ENCODE results near the gene TMEM178B.

DNA sequence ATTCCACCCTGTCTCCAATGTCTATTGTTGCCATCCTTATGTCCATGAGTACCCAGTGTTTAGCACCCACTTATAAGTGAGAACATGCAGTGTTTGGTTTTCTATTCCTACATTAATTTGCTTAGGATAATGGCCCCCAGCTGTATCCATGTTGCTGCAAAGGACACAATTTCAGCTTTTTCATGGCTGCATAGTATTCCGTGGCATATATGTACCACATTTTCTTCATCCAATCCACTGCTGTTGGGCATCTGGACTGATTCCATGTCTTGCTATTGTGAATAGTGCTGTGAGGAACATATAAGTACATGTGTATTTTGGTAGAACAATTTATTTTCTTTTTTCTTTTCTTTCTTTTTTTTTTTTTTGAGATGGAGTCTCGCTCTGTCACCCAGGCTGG is 68.2 kb downstream of the TMEM178B start:
- TF ChIP-seq, protein P1, sequence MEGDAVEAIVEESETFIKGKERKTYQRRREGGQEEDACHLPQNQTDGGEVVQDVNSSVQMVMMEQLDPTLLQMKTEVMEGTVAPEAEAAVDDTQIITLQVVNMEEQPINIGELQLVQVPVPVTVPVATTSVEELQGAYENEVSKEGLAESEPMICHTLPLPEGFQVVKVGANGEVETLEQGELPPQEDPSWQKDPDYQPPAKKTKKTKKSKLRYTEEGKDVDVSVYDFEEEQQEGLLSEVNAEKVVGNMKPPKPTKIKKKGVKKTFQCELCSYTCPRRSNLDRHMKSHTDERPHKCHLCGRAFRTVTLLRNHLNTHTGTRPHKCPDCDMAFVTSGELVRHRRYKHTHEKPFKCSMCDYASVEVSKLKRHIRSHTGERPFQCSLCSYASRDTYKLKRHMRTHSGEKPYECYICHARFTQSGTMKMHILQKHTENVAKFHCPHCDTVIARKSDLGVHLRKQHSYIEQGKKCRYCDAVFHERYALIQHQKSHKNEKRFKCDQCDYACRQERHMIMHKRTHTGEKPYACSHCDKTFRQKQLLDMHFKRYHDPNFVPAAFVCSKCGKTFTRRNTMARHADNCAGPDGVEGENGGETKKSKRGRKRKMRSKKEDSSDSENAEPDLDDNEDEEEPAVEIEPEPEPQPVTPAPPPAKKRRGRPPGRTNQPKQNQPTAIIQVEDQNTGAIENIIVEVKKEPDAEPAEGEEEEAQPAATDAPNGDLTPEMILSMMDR (IDR thresholded peaks at IDR 0.05) = no peak
- TF ChIP-seq POLR2A (IDR thresholded peaks at IDR 0.05) = no peak
